Subcutaneous abdominal adipose tissue (tissue), 5 donors: ENCODE measurements around the gene AOC1.

Source experiments
- H3K27ac ChIP-seq: one replicate; pipeline ENCODE4 v1.7.0; 2013; ENCODE audit warnings: low read depth, mild to moderate bottlenecking, inconsistent platforms, low read length, moderate library complexity
- H3K27me3 ChIP-seq, 5 donors: one replicate each; pipeline ENCODE4 v1.7.0; 2013; ENCODE audit warnings: low read length in 5 of 5, inconsistent platforms in 1 of 5; ENCODE audit not compliant: control insufficient read depth in 5 of 5, insufficient read depth in 4 of 5
- H3K36me3 ChIP-seq, 5 donors: one replicate each; pipeline ENCODE4 v1.7.0; 2013; ENCODE audit warnings: low read length in 5 of 5; ENCODE audit not compliant: control insufficient read depth in 5 of 5, insufficient read depth in 5 of 5
- H3K4me1 ChIP-seq, 5 donors: one replicate each; pipeline ENCODE4 v1.7.0; 2013; ENCODE audit warnings: low read length in 5 of 5, mild to moderate bottlenecking in 3 of 5, moderate library complexity in 1 of 5; ENCODE audit not compliant: control insufficient read depth in 5 of 5, insufficient read depth in 5 of 5
- H3K4me3 ChIP-seq, 5 donors: one replicate each; pipeline ENCODE4 v1.7.0; 2013; ENCODE audit warnings: low read length in 5 of 5, low read depth in 1 of 5
- H3K9ac ChIP-seq, 5 donors: one replicate each; pipeline ENCODE4 v1.7.0; 2013; ENCODE audit warnings: low read length in 5 of 5, mild to moderate bottlenecking in 4 of 5, moderate library complexity in 3 of 5
- H3K9me3 ChIP-seq, 5 donors: one replicate each; pipeline ENCODE4 v1.7.0; 2013; ENCODE audit warnings: low read length in 5 of 5; ENCODE audit not compliant: control insufficient read depth in 5 of 5
- donor health status: healthy.
- donor health status: healthy.
- donor health status: healthy.
- donor health status: healthy.
- donor health status: healthy.

Gene AOC1

GRCh38 chr7:150848111-150848510 lies 4.2 kb upstream of the AOC1 start:
- H3K36me3 ChIP-seq: no peaks in the 10 kb centered on the region
- no peak overlapping the region for H3K9ac ChIP-seq
- peaks cover 7 to 9% (median 7%) of the 10 kb centered on the region in 5 donors for H3K27me3 ChIP-seq
- H3K4me1 ChIP-seq: peaks cover 0 to 20% (median 3%) of the 10 kb centered on the region in 5 donors
- H3K27ac ChIP-seq: no peak overlapping the region
- no peak overlapping the region for H3K4me3 ChIP-seq
- H3K9me3 ChIP-seq: no peaks in the 10 kb centered on the region

GRCh38 chr7:150848561-150849115 lies 3.7 kb upstream of the AOC1 start:
- Histone ChIP-seq H3K9ac (no peak overlapping the region), H3K4me1 (peaks cover 0 to 20% (median 3%) of the 10 kb centered on the region in 5 donors)

GRCh38 chr7:150849204-150849775 lies 3.0 kb upstream of the AOC1 start:
- peaks cover 0 to 20% (median 3%) of the 10 kb centered on the region in 5 donors for H3K4me1 ChIP-seq

More at GRCh38 chr7:150848561-150849115, 3.7 kb upstream of the AOC1 start:
- Histone ChIP-seq H3K27ac (no peak overlapping the region), H3K9me3 (no peaks in the 10 kb centered on the region), H3K4me3 (no peak overlapping the region), H3K36me3 (no peaks in the 10 kb centered on the region), H3K27me3 (peaks cover 7 to 9% (median 7%) of the 10 kb centered on the region in 5 donors)

GRCh38 chr7:150850273-150850672 lies 2.0 kb upstream of the AOC1 start:
- Histone ChIP-seq H3K9ac (no peak overlapping the region), H3K4me1 (peaks cover 0 to 16% (median 3%) of the 10 kb centered on the region in 5 donors)

More at GRCh38 chr7:150849204-150849775, 3.0 kb upstream of the AOC1 start:
- peaks cover 7 to 10% (median 7%) of the 10 kb centered on the region in 5 donors for H3K27me3 ChIP-seq
- H3K9ac ChIP-seq: no peak overlapping the region
- no peak overlapping the region for H3K4me3 ChIP-seq
- H3K27ac ChIP-seq: no peak overlapping the region
- H3K9me3 ChIP-seq: no peaks in the 10 kb centered on the region
- no peaks in the 10 kb centered on the region for H3K36me3 ChIP-seq

GRCh38 chr7:150851492-150852370 lies 586 bp upstream of the AOC1 start:
- H3K36me3 ChIP-seq: no peaks in the 10 kb centered on the region
- H3K9ac ChIP-seq: no peak overlapping the region
- H3K9me3 ChIP-seq: no peaks in the 10 kb centered on the region
- H3K27ac ChIP-seq: no peak overlapping the region
- H3K27me3 ChIP-seq: peaks cover 7 to 17% (median 12%) of the 10 kb centered on the region in 5 donors
- no peak overlapping the region for H3K4me3 ChIP-seq
- H3K4me1 ChIP-seq: peaks cover 0 to 3% (median 2%) of the 10 kb centered on the region in 5 donors

More at GRCh38 chr7:150850273-150850672, 2.0 kb upstream of the AOC1 start:
- H3K4me3 ChIP-seq: no peak overlapping the region
- no peaks in the 10 kb centered on the region for H3K36me3 ChIP-seq
- H3K9me3 ChIP-seq: no peaks in the 10 kb centered on the region
- peaks cover 7 to 13% (median 12%) of the 10 kb centered on the region in 5 donors for H3K27me3 ChIP-seq
- H3K27ac ChIP-seq: no peak overlapping the region

GRCh38 chr7:150854066-150855000 lies 2.0 kb downstream of the AOC1 start:
- Histone ChIP-seq H3K27ac (no peak overlapping the region), H3K27me3 (peaks cover 7 to 18% (median 12%) of the 10 kb centered on the region in 5 donors), H3K4me1 (peaks cover 0 to 3% (median 0%) of the 10 kb centered on the region in 5 donors), H3K9me3 (no peaks in the 10 kb centered on the region), H3K36me3 (no peaks in the 10 kb centered on the region), H3K4me3 (no peak overlapping the region), H3K9ac (no peak overlapping the region)

- no peak overlapping the region for H3K27ac ChIP-seq
- no peak overlapping the region for H3K4me3 ChIP-seq
- no peaks in the 10 kb centered on the region for H3K36me3 ChIP-seq
- H3K9ac ChIP-seq: no peak overlapping the region
- H3K27me3 ChIP-seq: peaks cover 7 to 18% (median 12%) of the 10 kb centered on the region in 5 donors
- no peaks in the 10 kb centered on the region for H3K9me3 ChIP-seq
- peaks cover 0 to 3% (median 0%) of the 10 kb centered on the region in 5 donors for H3K4me1 ChIP-seq
Observed at GRCh38 chr7:150855046-150855445, 2.7 kb downstream of the AOC1 start.

- Histone ChIP-seq H3K9me3 (no peaks in the 10 kb centered on the region), H3K36me3 (no peaks in the 10 kb centered on the region), H3K9ac (no peak overlapping the region), H3K4me1 (peaks cover 0 to 3% (median 0%) of the 10 kb centered on the region in 5 donors), H3K4me3 (no peak overlapping the region), H3K27ac (no peak overlapping the region), H3K27me3 (peaks cover 7 to 19% (median 12%) of the 10 kb centered on the region in 5 donors)
Observed at GRCh38 chr7:150855476-150856302, 3.4 kb downstream of the AOC1 start.
